GM19452 (cell line): ENCODE data around the gene TSHZ1.
"Not testable (repeated sequence)": the region's sequence is repeated elsewhere in the genome, so short reads cannot be mapped to it uniquely, and the experiment has no call there.

Source experiments
- ATAC-seq: cut with Tn5 transposase; IDR thresholded peaks from one replicate; pipeline ENCODE4 v1.9.1; 2021; ENCODE audit not compliant: unreplicated experiment

TSHZ1 gene

GRCh38 chr18:75304678-75305557 lies 94.3 kb downstream of the TSHZ1 start:
- ATAC-seq: no peak

- ATAC-seq: no peak
These were observed 95.4 kb downstream of the TSHZ1 start for GRCh38 chr18:75305984-75306383.

DNA sequence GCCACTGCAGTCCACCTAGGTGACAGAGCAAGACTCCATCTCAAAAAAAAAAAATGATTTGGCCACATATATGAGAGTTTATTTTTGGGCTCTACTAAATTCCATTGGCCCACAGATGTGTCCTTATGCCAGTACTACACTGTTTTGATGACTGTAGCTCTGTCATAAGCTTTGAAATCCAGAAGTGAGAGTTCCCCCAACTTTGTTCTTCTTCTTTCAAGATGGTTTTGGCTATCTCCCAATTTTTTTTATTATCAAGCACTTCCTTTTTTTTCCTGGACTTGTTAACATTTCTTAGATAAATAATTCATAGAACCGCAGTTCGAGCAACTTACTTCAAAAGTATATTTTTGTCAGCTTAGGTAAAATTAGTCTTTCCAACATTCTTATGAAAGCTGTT lies 96.9 kb downstream of the TSHZ1 start:
- ATAC-seq: no peak

GRCh38 chr18:75309564-75309963 lies 99.0 kb downstream of the TSHZ1 start:
- no peak for ATAC-seq

DNA sequence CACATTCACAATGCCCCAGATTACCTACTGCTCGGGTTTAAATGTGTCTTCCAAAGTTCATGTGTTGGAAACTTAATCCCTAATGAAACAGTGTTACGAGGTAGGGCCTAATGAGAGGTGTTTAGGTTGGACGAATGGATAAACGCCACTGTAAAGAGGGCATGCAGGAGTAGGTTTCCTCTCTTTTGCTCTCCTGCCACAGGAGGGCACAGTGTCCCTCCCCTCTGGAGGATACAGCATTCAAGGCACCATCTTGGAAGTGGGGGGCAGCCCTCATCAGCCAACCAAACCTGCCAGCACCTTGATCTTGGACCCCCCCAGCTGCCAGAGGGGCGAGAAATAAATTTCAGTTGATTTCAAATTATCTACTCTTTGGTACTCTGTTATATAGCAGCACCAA lies 103.5 kb downstream of the TSHZ1 start:
- no peak for ATAC-seq

DNA sequence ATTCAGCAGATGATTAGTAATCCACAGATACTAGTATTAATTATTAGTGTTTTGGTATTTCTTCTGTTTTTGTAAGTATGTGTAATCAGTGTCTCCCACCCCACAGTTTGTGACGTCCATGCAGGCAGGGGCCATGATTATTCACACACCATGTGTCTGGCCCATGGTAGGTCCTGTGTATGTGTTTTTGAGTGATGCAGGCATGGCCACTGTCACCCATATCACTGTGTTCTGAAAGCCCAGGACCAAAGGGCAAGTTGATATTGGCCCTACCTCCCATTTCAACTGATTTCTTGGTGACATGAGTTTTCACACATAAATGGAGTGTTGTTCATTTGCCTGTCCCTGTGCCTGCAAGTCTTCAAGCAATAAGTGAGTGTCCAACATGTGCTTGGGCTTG lies 104.0 kb downstream of the TSHZ1 start:
- ATAC-seq: no peak

DNA sequence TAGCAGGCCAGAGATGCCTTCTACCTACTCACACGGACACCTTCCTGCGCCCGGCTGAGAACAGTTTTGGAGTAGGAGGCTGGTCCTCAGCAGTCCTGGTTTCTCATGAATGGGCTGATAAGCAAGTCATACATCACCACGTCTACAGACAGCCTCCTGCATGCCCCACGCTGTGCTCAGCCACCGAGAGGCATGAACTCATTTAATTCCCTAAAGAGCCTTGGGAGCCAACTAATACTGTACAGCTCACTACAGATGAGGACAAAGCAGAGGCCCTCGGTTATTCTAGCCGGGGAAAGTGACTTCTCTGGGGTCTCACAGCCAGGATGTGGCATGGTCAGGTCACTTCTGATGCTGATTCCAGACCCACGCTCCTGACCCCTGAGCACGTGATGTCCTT lies 105.6 kb downstream of the TSHZ1 start:
- no peak for ATAC-seq

- no peak for ATAC-seq
These were observed 106.2 kb downstream of the TSHZ1 start for GRCh38 chr18:75316826-75317225.

DNA sequence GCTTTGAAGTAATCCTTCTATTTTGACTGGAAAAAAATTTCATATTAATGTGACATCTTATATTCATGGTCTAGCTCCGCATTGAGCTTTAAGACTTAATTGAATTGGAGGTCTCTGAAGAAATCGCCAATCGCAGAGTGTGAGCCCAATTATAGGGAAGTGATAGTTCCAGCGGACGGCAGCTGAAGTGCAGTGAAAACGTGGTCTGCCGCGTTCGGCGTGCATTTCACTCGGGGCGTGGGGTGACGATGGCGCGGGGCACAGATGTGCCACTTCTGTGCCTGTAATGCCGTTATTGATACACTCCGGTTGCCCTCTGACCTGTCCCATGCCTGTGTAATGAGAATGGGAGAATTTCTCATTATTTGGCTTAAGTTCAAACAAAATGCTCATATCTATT lies 106.7 kb downstream of the TSHZ1 start:
- ATAC-seq: no peak

GRCh38 chr18:75317703-75318102 lies 107.1 kb downstream of the TSHZ1 start:
- ATAC-seq: no peak

GRCh38 chr18:75319905-75320304 lies 109.3 kb downstream of the TSHZ1 start:
- no peak for ATAC-seq

GRCh38 chr18:75320506-75320905 lies 109.9 kb downstream of the TSHZ1 start:
- no peak for ATAC-seq

- ATAC-seq: no peak
These were observed 110.8 kb downstream of the TSHZ1 start for GRCh38 chr18:75321431-75321830.

DNA sequence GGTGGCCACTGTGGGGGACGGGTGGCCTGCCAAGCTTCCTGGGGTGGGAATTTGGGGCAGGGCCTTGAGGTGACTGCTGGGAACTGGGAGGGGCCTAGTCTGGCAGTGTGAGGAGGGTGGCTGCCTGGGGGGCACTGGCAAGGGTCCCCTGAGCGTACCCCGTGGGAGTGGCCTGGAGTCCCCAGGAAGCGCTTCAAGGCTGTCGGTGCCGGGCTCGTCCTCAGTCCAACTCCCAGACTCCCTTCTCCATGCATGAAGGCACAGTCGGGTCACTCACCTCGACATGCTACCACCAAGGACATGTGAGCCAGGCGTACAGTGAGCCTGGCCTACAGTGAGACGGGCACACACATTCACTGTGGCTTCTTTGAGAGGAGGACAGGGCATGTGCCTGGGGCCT lies 111.6 kb downstream of the TSHZ1 start:
- ATAC-seq: no peak

- ATAC-seq: no peak
These were observed 113.4 kb downstream of the TSHZ1 start for GRCh38 chr18:75323821-75324585.

- no peak for ATAC-seq
These were observed 114.2 kb downstream of the TSHZ1 start for GRCh38 chr18:75324686-75325257.

DNA sequence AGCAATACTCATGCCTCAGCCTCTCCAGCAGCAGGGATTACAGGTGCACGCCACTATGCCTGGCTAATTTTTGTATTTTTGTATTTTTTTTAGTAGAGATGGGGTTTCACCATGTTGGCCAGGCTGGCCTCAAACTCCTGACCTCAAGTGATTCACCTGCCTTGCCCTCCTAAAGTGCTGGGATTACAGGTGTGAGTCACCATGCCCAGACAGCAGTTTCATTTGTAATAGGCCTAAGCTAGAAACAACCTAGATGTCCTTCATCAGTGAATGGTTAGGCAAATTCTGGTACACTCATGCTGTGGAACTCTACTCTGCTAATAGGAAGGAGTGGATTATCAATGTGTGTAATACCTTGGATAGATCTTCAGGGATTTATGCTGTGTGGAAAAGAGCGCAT lies 119.2 kb downstream of the TSHZ1 start:
- ATAC-seq: not testable (repeated sequence)

DNA sequence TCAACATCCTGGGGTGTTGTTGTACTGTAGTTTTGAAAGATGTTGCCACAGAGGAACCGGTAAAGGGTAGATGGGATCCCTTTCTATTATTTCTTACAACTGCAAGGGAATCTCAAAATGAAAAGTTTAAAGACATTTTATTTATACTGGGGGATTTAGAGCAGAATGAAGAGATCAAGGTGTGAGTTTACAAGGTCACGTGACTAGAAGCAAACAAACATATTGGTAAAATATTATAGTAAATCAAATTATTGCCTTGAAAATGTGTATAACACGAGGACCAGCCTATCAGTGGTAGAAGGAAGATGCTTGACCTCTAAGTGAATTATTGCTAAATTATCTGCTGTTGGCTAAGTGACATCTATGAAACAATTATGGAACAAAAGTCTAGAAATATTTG lies 119.7 kb downstream of the TSHZ1 start:
- ATAC-seq: no peak

GRCh38 chr18:75334869-75335268 lies 124.3 kb downstream of the TSHZ1 start:
- no peak for ATAC-seq

DNA sequence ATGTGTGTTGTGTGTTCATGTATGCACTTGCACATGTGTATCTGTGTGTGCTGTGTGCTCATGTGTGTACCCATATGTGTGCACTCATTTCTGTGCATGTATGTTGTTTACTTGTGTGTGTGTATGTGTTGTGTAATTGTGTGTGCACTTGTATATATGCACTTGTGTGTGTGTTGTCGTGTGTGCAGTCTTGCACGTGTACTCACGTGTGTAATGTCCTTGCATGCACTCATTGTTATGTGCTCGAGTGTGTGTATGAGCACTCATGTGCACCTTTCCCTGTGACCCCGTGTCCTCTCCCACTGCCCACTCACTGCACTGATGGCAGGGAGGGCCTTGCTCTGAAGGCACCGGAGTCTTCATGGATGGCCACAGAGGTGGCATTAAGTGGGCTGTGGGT lies 124.9 kb downstream of the TSHZ1 start:
- ATAC-seq: no peak

DNA sequence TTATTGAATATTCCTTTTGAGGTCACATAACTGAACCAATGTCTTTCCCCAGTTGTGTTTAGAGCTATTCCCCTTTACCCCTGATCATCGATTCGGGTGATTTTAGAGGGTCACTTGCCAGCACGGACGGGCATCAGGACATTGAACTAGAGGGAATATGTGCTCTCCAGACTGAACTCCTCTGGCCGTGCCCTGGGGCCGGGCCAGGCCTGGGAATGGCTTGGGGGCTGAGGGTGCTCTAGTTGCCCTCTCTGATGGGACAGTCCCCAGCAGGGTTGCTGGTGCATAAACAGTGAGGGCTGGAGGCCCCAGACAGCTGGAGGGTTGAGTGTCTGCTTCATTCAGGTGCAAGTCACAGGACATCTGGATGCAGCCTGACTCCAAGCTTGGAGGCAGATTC lies 126.2 kb downstream of the TSHZ1 start:
- no peak for ATAC-seq

DNA sequence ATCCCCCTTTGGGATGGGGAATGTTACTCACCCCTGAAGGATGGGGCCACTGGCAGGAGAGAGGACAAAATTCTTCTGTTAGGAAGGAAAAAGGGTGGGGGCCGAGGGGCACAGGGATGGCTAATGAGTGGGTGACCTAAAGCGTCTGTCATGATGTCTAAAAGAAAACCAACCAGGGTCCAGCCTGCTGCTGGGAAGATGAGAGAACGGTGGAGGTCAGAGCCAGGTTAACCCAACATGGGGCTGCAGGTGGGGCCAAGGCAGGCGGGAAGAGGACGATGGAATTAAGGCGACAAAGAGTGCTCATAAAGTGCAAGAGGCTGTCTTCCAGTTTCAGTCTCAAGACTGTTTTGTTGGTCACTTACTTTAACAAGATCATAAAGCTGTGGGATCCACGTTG lies 126.8 kb downstream of the TSHZ1 start:
- no peak for ATAC-seq
